Smooth muscle cell (in vitro differentiated cells): Measurements from ENCODE around the gene TWIST1. TPM values are rescaled to one million over a fixed set of nuclear protein-coding genes. Genes with fewer than 3 reads are reported as not detected.

ENCODE experiments used
- DNase-seq: peaks from one replicate; lab custom pipeline; 2025; ENCODE audit not compliant: unreplicated experiment; lab: John Stamatoyannopoulos, UW
- H2AFZ ChIP-seq: fragments of 200-600 bp; sonication (generic); 2 replicates; pipeline ENCODE4 v1.6.0; 2016; ENCODE audit warnings: antibody characterized with exemption, low read depth, mild to moderate bottlenecking
- H3F3A ChIP-seq: fragments of 200-600 bp; sonication (generic); 2 replicates; pipeline ENCODE4 v1.6.0; 2017; ENCODE audit warnings: antibody characterized with exemption, low read depth
- H3K27ac ChIP-seq: fragments of 200-600 bp; sonication (generic); 2 replicates; pipeline ENCODE4 v1.5.1; 2016; ENCODE audit warnings: low read depth, mild to moderate bottlenecking
- H3K27me3 ChIP-seq: fragments of 200-600 bp; sonication (generic); 2 replicates; pipeline ENCODE4 v1.6.1; 2016; ENCODE audit warnings: low read depth, mild to moderate bottlenecking
- H3K36me3 ChIP-seq: fragments of 200-600 bp; sonication (generic); 2 replicates; pipeline ENCODE4 v1.5.1; 2016; ENCODE audit warnings: low read depth
- H3K4me1 ChIP-seq: fragments of 200-600 bp; sonication (generic); 2 replicates; pipeline ENCODE4 v1.5.1; 2016; ENCODE audit warnings: low read depth
- H3K4me2 ChIP-seq: fragments of 200-600 bp; sonication (generic); 2 replicates; pipeline ENCODE4 v1.6.0; 2016; ENCODE audit warnings: mild to moderate bottlenecking
- H3K4me3 ChIP-seq: fragments of 200-600 bp; sonication (generic); 2 replicates; pipeline ENCODE4 v1.5.1; 2016; ENCODE audit warnings: mild to moderate bottlenecking
- H3K79me2 ChIP-seq: fragments of 200-600 bp; sonication (generic); 2 replicates; pipeline ENCODE4 v1.6.0; 2016; ENCODE audit warnings: low read depth, mild to moderate bottlenecking
- H3K9ac ChIP-seq: fragments of 200-600 bp; sonication (generic); 2 replicates; pipeline ENCODE4 v1.6.0; 2016; ENCODE audit warnings: low read depth
- H3K9me3 ChIP-seq: fragments of 200-600 bp; sonication (generic); replicated peaks from 2 replicates; pipeline ENCODE4 v1.5.1; 2016; ENCODE audit warnings: low read depth
- H4K20me1 ChIP-seq: fragments of 200-600 bp; sonication (generic); 2 replicates; pipeline ENCODE4 v1.6.0; 2016; ENCODE audit warnings: low read depth
- WGBS: methylation state at CpG from one replicate; pipeline ENCODE4 v1.1.7; 2016; ENCODE audit warnings: low lambda C conversion rate; 5-methylcytosine and 5-hydroxymethylcytosine counted together
- polyA plus RNA-seq: library from polyadenylated mRNA; unstranded; fragments of >200 nt; fragmentation: Nextera tagmentation; extraction: Ambion mirVana; gene quantifications from 2 replicates; pipeline ENCODE4 v1.2.1, GENCODE V29; 2016
- total RNA-seq: library from RNA; depleted of rRNA; stranded (reverse); fragments of >200 nt; gene quantifications from 2 replicates; pipeline ENCODE4 v1.2.3, GENCODE V29; 2014
- TF ChIP-seq, protein P1 (sequence below): fragments of 200-600 bp; sonication (generic); IDR thresholded peaks from 2 replicates; pipeline ENCODE4 v1.5.1; 2017; ENCODE audit warnings: borderline replicate concordance, mild to moderate bottlenecking, antibody characterized with exemption; ENCODE audit not compliant: insufficient read depth, poor library complexity, severe bottlenecking

Gene TWIST1
- total and polyA plus RNA-seq, 2 experiments from 2014 or later = 51.3 to 58.0 TPM

DNA sequence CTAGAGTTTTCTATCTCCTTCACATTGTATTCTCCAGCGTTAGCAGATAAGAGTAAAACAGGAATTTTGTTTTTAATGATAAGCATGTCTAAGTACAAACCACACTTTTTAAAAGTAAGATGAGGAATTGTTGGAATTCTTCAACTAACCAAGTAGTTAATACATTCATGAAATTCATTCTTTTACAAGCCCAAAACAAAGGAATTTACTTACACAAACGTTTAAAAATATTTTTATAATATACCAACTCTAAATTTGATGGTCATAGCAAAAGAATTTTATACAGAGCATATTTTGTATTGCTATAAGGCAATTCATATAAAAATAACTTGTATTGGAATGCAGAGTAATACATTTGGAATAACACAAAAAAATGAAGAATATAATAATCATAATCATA lies 51.3 kb downstream of the TWIST1 start:
- H3K27me3 ChIP-seq = no peaks in the 10 kb centered on the region
- no peaks in the 10 kb centered on the region for H4K20me1 ChIP-seq
- H2AFZ ChIP-seq = no peak overlapping the region
- no peaks in the 10 kb centered on the region for H3F3A ChIP-seq
- no peaks in the 10 kb centered on the region for H3K79me2 ChIP-seq
- no peak overlapping the region for H3K9ac ChIP-seq
- no peak overlapping the region for H3K4me3 ChIP-seq
- H3K27ac ChIP-seq = no peak overlapping the region
- WGBS = 30% methylated on average over 2 of the region's 2 CpGs
- DNase-seq = no peak
- H3K4me1 ChIP-seq = no peaks in the 10 kb centered on the region
- TF ChIP-seq, protein P1, sequence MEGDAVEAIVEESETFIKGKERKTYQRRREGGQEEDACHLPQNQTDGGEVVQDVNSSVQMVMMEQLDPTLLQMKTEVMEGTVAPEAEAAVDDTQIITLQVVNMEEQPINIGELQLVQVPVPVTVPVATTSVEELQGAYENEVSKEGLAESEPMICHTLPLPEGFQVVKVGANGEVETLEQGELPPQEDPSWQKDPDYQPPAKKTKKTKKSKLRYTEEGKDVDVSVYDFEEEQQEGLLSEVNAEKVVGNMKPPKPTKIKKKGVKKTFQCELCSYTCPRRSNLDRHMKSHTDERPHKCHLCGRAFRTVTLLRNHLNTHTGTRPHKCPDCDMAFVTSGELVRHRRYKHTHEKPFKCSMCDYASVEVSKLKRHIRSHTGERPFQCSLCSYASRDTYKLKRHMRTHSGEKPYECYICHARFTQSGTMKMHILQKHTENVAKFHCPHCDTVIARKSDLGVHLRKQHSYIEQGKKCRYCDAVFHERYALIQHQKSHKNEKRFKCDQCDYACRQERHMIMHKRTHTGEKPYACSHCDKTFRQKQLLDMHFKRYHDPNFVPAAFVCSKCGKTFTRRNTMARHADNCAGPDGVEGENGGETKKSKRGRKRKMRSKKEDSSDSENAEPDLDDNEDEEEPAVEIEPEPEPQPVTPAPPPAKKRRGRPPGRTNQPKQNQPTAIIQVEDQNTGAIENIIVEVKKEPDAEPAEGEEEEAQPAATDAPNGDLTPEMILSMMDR = no peak
- no peaks in the 10 kb centered on the region for H3K9me3 ChIP-seq
- H3K36me3 ChIP-seq = no peaks in the 10 kb centered on the region
- H3K4me2 ChIP-seq = no peak overlapping the region

Other genes with a start within 250 kb of the TWIST1 start
- not detected in 2 replicates for gene FERD3L, start 27.8 kb upstream of the TWIST1 start, total RNA-seq
- gene FERD3L, start 27.8 kb upstream of the TWIST1 start, polyA plus RNA-seq = not detected in 2 replicates